BJ (cell line): Measurements from ENCODE around the gene SCN10A. TPM values are rescaled to one million over a fixed set of nuclear protein-coding genes. Genes with fewer than 3 reads are reported as not detected.

Experiments
- CTCF ChIA-PET: fragments of 350-600 bp; formaldehyde crosslinking; extraction: SDS; loops from one replicate; lab custom pipeline; 2021; ENCODE audit warnings: antibody characterized with exemption, inconsistent platforms; lab: Yijun Ruan, JAX
- POLR2A ChIA-PET: fragments of 300-600 bp; sonication (Branson Sonifier 250); formaldehyde crosslinking; extraction: SDS; loops from one replicate; lab custom pipeline; 2021; ENCODE audit warnings: antibody characterized with exemption; lab: Charles Lee
- DNase-seq: peaks from one replicate; pipeline ENCODE4 v3.0.0-alpha.2; 2011; ENCODE audit warnings: low read depth
- H3K27me3 ChIP-seq: 2 replicates; pipeline ENCODE4 v1.6.0; 2011; ENCODE audit warnings: low read length; ENCODE audit not compliant: control insufficient read depth, insufficient read depth
- H3K36me3 ChIP-seq: 2 replicates; pipeline ENCODE4 v1.5.1; 2011; ENCODE audit warnings: low read length; ENCODE audit not compliant: control insufficient read depth, insufficient read depth
- H3K4me3 ChIP-seq: 2 replicates; pipeline ENCODE4 v1.5.1; 2011; ENCODE audit warnings: low read depth, mild to moderate bottlenecking, control low read depth, low read length
- CTCF ChIP-seq: IDR thresholded peaks from 2 replicates; pipeline ENCODE4 v1.5.1; 2011; ENCODE audit warnings: low read depth, mild to moderate bottlenecking, control low read depth, inconsistent platforms, low read length, moderate library complexity; ENCODE audit not compliant: insufficient read depth
- polyA plus RNA-seq: library from polyadenylated mRNA; depleted of rRNA; stranded (reverse); fragments of >200 nt; gene quantifications from 2 replicates; pipeline ENCODE4 v1.2.3, GENCODE V29; 2011

The SCN10A gene
- polyA plus RNA-seq, 1 experiment: not detected

- POLR2A ChIA-PET: no interaction called here
- H3K27me3 ChIP-seq: peaks cover 21% of the 10 kb centered on the region
These were observed 164.7 kb downstream of the SCN10A start for GRCh38 chr3:38651153-38651789.

GRCh38 chr3:38650248-38650951 lies 165.6 kb downstream of the SCN10A start:
- DNase-seq: no peak
- Histone ChIP-seq H3K27me3 (peaks cover 21% of the 10 kb centered on the region), H3K4me3 (no peak overlapping the region), H3K36me3 (no peaks in the 10 kb centered on the region)
- ChIA-PET POLR2A (no interaction called here), CTCF (interaction anchor here (0.6 to 10.0 kb wide), 35 partner anchors 9 to 669 kb away, joined by 3 to 121 read pairs (median 6); partner anchors contain the start of genes EXOG and XYLB)
- no peak for TF ChIP-seq CTCF

More at GRCh38 chr3:38651153-38651789, 164.7 kb downstream of the SCN10A start:
- peak; percentile 99 for TF ChIP-seq CTCF
- no peak for DNase-seq
- CTCF ChIA-PET: interaction anchor here (0.6 to 10.0 kb wide), 45 partner anchors 8 to 420 kb away, joined by 3 to 121 read pairs (median 5); partner anchors contain the start of genes EXOG and XYLB
- Histone ChIP-seq H3K4me3 (no peak overlapping the region), H3K36me3 (no peaks in the 10 kb centered on the region)

DNA sequence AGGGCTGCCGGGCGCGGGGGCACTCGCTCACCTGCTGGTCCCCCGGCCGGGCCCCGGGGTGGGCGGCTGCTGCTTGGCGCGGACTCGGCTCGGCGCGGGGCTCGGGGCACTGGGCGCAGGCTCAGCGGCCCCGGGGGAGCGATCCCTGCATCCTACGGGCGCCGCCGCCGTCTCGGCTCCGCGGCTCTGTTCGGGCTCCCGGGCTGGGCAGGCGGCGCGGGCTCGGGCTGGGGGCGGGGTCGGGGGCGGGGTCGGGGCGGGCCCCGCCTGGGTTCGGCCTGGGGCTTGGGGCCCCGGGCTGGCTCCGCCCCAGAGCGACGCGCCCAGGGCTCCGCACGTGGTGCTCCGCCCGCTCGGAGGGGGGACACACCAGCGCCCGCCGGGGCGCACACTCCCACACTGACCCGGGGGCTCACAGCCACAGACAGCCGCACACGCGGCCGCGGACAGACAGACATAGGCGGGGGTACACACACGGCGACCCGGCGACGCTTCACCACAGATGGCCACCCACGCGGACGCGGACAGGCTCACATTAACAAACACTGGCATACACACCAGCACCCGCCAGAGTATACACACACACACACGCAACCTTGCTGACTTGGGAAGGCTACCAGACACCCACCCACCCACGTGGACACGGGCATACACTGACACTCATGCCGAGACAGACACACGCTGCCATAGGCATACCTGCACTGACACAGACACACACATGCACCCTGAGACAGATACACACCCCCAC lies 166.3 kb downstream of the SCN10A start, which contains the start of gene SCN5A:
SCN5A (minus strand) TSS at position 188 of the 748 bp plus-strand sequence. CDS start 16,380 bp downstream, outside the sequence.
- CTCF ChIA-PET: interaction anchor here (5.8 kb wide), 1 partner anchor 192 kb away, joined by 49 read pairs; no protein-coding TSS in a partner anchor

GRCh38 chr3:38648659-38649499 lies 167.1 kb downstream of the SCN10A start:
- Histone ChIP-seq H3K36me3 (no peaks in the 10 kb centered on the region), H3K27me3 (peaks cover 19% of the 10 kb centered on the region), H3K4me3 (peak overlapping the region; percentile 52)
- ChIA-PET POLR2A (no interaction called here), CTCF (interaction anchor here (2.1 to 5.8 kb wide), 3 partner anchors 21 to 192 kb away, joined by 6 to 49 read pairs (median 18); no protein-coding TSS in a partner anchor)
- TF ChIP-seq CTCF: no peak
- DNase-seq: no peak

More for the DNA sequence above, 166.3 kb downstream of the SCN10A start, which contains the start of gene SCN5A:
- DNase-seq: no peak
- TF ChIP-seq CTCF: no peak
- Histone ChIP-seq H3K4me3 (peak within 1 kb of the TSS; percentile 52), H3K36me3 (no peaks in the 10 kb centered on the region), H3K27me3 (peaks cover 21% of the 10 kb centered on the region)
- POLR2A ChIA-PET: no interaction called here
